ENCODE measurements around the gene LTBP1. TPM values are rescaled to one million over a fixed set of nuclear protein-coding genes. Genes with fewer than 3 reads are reported as not detected.

Gene LTBP1
- total and polyA plus RNA-seq, 2 of the 13 experiments (the other 11 are each of a cell fraction or from before 2014, with no cell fraction given): 0.12 to 0.22 TPM

GRCh38 chr2:32962690-32963089 is 15.9 kb downstream of the LTBP1 start:
- Histone ChIP-seq H3K27ac (ENCODE audit: extremely low read length, insufficient read depth, low read length) (no peak overlapping the region), H3K36me3 (replicated peaks in 1 of 2; ENCODE audit: control insufficient read depth in 1 of 2, insufficient read depth in 2 of 2, low read length in 2 of 2) (no peaks in the 10 kb centered on the region), H3K79me2 (ENCODE audit: insufficient read depth, low read length) (no peaks in the 10 kb centered on the region), H2AFZ (ENCODE audit: low read length) (no peak overlapping the region), H3K4me2 (ENCODE audit: low read depth, low read length) (no peak overlapping the region), H3K4me3 (replicated peaks in 1 of 3; ENCODE audit: insufficient read depth in 1 of 3, low read depth in 2 of 3, low read length in 3 of 3) (no peak overlapping the region), H3K4me1 (ENCODE audit: insufficient read depth, low read length) (no peaks in the 10 kb centered on the region), H3K27me3 (ENCODE audit: control insufficient read depth in 1 of 2, insufficient read depth in 2 of 2, low read length in 2 of 2) (no peaks in the 10 kb centered on the region), H3K9me3 (ENCODE audit: low read length) (no peaks in the 10 kb centered on the region), H4K20me1 (ENCODE audit: insufficient read depth, low read length) (no peaks in the 10 kb centered on the region), H3K9ac (ENCODE audit: insufficient read depth, low read depth, low read length) (no peak overlapping the region)
- no TSS peak for BruUV-seq (replicated peaks)
- POLR2A ChIA-PET: no interaction called here
- in situ Hi-C loops (cut with HindIII; ENCODE audit: extremely low pct_ligation_motif_present, low pct_unique_long_range_greater_than_20kb) (no loop called here), intact Hi-C loops (cut with micrococcal nuclease; ENCODE audit: unreplicated experiment) (no loop called here)
- CTCF ChIA-PET (ENCODE audit: low intra/inter-chr PET ratio, low total read pairs): no interaction called here
- ATAC-seq (no peak), FAIRE-seq (no peak), DNase-seq (ENCODE audit: low spot score) (no peak)
- whole genome bisulfite sequencing (ENCODE audit: low lambda C conversion rate): 13% methylated on average over 3 of the region's 3 CpGs
- TF ChIP-seq ATF6 (CRISPR knock-in tag; conservative IDR thresholded peaks at IDR 0.05) (no peak), PBX3 (CRISPR knock-in tag; IDR thresholded peaks at IDR 0.05; ENCODE audit: borderline replicate concordance) (no peak), SP5 (CRISPR knock-in tag; IDR thresholded peaks at IDR 0.05; ENCODE audit: borderline replicate concordance, low read depth) (no peak), SALL1 (CRISPR knock-in tag; IDR thresholded peaks at IDR 0.05) (no peak), ZNF224 (CRISPR knock-in tag; IDR thresholded peaks at IDR 0.05) (no peak), ZNF7 (CRISPR knock-in tag; IDR thresholded peaks at IDR 0.05) (no peak), ZSCAN31 (CRISPR knock-in tag; IDR thresholded peaks at IDR 0.05; ENCODE audit: low read depth) (no peak), ELF4 (CRISPR knock-in tag; IDR thresholded peaks at IDR 0.05; ENCODE audit: borderline replicate concordance) (no peak), ZBTB14 (CRISPR knock-in tag; IDR thresholded peaks at IDR 0.05) (no peak), ZUFSP (CRISPR knock-in tag; IDR thresholded peaks at IDR 0.05; ENCODE audit: borderline replicate concordance) (no peak), RBFOX2 (IDR thresholded peaks at IDR 0.05; ENCODE audit: low read depth, low read length) (no peak), NPAS2 (CRISPR knock-in tag; IDR thresholded peaks at IDR 0.05; ENCODE audit: borderline replicate concordance) (no peak), ZFX (CRISPR knock-in tag; IDR thresholded peaks at IDR 0.05; ENCODE audit: low read depth) (no peak), ZNF619 (CRISPR knock-in tag; IDR thresholded peaks at IDR 0.05) (no peak), SMAD3 (CRISPR knock-in tag; IDR thresholded peaks at IDR 0.05) (no peak), ETS1 (CRISPR knock-in tag; IDR thresholded peaks at IDR 0.05) (no peak)

Measured in HepG2 (cell line).